B cell (primary cell): Measurements from ENCODE around the gene TMEM260.

Experiments
- CTCF ChIP-seq: fragments of 200-600 bp; IDR thresholded peaks from one replicate; pipeline ENCODE4 v1.8.0; 2022; ENCODE audit warnings: antibody characterized with exemption, mild to moderate bottlenecking
- EZH2 ChIP-seq: IDR thresholded peaks from 2 replicates; pipeline ENCODE4 v1.6.1; 2012; ENCODE audit warnings: borderline replicate concordance, low read depth, mild to moderate bottlenecking, moderate library complexity, low read length; ENCODE audit not compliant: insufficient read depth, poor library complexity, severe bottlenecking

GRCh38 chr14:56552615-56553014 lies 27.0 kb upstream of the TMEM260 start:
- TF ChIP-seq CTCF (no peak), EZH2 (no peak)
